ENCODE results near the gene ASIC3.
A peak's percentile ranks its signal among the peaks of the same experiment; 100 is the strongest.
"Not testable (repeated sequence)": the region's sequence is repeated elsewhere in the genome, so short reads cannot be mapped to it uniquely, and the experiment has no call there.

ASIC3 gene

DNA sequence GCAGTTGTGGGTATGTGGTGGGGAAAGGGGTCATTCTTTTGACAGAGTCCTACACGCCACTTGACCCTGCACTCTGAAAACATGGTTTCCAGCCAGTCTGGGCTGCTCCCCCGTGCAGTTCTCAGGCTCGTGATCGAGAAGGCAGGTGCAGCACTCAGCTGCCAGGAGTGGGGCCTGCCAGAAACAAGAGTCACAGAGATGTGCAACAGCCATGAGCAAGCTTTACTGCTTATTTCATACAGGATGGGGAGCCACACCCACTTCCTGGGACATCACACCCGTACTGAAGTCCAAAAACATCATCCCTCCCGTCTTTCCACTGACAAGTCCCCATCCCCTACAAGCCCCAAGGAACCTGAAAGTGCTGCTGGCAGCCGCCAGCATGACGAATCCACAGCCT, 33.4 kb upstream of the ASIC3 start:
- DNase-seq, result no peak

GRCh38 chr7:151015967-151016366, 32.4 kb upstream of the ASIC3 start:
- no peak for DNase-seq

DNA sequence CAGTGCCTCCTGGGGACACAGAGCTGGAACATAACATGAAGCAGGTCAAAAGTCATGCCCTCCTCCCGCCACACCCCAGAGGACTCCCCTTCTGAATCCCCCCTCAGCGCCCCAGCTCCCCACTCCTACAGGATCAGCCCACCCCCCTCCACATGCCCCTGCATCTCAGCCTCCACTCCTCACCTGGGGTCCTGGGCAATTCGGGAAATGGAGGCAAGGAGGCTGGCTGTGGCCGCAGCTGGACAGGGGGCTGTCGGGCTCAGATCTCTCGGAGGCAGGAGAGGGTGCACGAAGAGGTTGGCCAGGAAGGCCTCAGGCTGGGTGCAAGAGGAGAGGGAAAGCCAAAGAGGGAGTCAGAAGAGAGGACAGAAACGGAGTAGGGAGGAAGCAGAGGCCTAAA, 31.8 kb upstream of the ASIC3 start:
- DNase-seq, result no peak

DNA sequence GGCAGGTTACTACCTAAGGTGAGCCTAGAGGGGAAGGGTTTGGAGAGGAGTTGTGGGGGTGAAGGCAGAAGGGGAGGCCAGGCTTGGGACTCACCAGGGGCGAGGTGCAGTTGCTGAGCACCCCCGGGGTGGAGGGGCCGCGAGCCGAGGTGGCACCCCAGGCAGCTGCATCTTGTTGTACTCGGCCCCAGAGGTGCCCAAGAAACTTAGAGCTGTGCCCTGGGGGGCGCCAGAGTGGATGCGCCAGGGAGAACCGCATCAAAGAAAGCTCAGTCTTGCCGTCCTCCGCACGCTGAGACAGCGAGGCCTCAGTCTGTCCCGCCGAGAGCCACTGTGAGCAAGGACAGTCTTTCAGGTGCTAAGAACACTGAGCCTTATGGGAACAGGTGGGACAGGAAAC, 31.4 kb upstream of the ASIC3 start:
- no peak for DNase-seq

DNA sequence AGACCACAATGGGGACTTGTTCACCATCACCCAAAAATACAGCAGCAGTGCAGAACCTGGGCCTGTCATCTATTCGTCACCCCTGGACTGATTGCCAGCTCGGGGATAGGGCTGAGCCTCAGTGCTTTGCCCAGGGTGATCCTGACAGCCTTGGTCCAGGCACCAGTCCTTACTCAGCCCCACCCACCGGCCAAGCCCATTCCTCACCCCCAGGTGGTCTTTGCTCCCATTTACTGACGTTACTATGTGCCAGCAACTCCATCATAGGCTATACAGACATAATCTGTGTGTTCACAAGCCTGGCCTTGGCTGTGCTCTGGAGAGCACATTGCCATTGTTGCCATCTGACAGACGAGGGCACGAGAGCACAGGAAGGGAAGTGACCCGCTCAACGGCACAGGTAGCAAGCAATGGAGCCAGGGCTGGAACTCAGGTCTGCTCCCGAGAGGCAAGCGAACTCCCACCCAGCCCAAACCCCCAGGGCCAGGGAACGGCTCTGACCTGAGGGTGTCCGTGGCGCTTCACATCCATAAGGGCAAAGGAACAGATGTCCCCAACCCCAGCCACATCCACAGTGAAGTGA, 30.9 kb upstream of the ASIC3 start:
- DNase-seq, result no peak

- peak; percentile 1 to 47 for DNase-seq
Observed at GRCh38 chr7:151017953-151018420, 30.3 kb upstream of the ASIC3 start.

DNA sequence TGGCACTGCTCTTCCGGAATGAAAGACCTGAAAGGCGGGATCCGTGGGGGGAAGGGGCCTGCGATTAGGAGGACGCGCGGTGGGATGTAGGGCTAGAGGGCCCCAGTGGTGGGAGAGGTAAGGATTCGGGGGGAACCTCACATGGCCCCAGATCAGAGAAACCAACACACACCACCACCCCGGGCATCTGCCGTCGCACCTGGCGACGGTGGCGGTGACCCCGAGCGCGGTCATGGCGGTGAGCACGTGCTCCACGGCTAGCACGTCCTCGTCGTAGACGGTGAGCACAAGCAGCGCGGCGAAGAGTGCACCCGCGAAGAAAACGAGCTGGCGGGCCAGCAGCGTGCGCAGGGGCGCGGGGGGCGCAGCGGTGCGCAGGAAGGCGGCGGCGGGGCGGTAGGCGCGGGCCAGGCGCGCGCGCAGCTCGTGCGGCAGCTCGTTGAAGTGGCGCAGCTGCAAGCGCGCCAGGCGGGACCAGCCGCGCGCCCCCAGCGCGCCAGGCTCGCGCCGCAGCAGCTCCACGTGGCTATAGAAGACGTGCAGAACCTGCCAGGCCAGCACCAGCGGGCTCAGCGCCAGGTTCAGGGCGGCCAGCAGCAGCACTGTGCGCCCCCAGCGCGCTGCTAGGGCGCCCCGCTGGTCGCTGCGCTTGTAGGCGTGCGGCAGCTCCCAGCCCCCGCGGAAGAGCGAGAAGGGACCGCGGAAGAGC, 29.8 kb upstream of the ASIC3 start:
- DNase-seq, result no peak

DNA sequence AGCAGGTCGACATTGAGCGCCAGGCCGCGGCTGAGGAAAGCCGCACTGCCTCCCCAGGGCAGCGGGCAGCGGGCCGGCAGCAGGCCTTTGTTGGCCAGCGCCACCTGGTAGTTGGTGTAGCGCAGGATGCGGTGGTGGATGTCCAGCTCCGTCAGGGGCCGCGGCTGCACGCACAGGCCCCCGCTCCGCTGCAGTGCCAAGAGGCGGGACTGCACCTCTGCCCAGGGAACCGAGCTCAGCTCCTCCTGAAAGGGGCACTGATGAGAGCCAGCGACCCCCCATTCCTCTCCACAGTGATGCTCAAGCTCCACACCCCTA, 29.2 kb upstream of the ASIC3 start:
- no peak for DNase-seq

DNA sequence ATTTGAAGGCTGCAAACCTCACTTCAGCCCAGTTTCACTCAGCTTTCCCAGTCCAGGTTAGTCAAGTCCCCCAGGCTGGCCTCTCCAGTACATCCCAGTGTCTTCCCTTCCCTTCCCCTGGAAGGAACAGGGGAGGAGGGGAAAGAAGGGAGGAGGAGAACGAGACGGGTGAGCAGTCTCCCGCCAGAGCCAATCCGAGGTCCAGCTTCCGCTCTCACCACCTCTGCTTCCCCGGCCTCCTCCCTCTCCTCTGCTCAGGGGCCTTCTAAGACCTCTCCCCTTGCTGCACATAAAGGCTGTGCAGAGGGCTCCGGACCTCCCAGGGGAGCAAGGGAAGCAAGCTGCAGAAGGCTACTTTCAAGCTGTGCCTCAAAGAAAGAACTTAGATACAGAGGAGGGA, 28.1 kb upstream of the ASIC3 start:
- DNase-seq, result no peak

- DNase-seq, result no peak
Observed at GRCh38 chr7:151023232-151023631, 25.1 kb upstream of the ASIC3 start.

DNA sequence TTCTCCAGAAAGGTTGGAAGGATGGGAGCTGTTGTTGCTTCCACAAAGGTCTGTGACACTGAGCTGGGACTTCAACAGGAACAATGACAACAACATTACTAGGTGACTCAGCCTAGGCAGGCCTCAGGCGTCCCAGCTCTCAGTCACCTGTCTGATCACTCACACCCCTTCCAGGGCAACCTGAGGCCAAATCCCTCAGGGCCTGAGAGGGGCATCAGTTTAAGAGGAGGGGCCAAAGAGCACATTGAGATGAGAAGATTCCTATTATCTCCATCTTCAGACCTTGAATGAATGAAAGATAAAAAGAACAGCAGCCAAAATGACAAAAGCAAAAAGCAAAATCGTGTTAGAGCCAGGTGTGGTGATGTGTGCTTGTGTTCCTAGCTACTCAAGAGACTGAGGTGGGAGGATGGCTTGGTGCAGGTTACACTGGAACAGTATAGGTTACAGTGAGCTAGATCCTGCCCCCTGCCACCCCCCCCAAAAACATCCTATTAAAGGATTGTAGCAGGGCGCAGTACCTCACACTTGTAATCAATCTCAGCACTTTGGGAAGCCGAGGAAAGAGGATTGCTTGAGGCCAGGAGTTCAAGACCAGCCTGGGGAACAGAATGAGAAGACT, 23.8 kb upstream of the ASIC3 start, which contains the start of gene ATG9B:
TSS of gene ATG9B (minus strand) at position 60 of the 622 bp plus-strand sequence. CDS start 71 bp downstream, outside the sequence.
- no peak for DNase-seq

DNA sequence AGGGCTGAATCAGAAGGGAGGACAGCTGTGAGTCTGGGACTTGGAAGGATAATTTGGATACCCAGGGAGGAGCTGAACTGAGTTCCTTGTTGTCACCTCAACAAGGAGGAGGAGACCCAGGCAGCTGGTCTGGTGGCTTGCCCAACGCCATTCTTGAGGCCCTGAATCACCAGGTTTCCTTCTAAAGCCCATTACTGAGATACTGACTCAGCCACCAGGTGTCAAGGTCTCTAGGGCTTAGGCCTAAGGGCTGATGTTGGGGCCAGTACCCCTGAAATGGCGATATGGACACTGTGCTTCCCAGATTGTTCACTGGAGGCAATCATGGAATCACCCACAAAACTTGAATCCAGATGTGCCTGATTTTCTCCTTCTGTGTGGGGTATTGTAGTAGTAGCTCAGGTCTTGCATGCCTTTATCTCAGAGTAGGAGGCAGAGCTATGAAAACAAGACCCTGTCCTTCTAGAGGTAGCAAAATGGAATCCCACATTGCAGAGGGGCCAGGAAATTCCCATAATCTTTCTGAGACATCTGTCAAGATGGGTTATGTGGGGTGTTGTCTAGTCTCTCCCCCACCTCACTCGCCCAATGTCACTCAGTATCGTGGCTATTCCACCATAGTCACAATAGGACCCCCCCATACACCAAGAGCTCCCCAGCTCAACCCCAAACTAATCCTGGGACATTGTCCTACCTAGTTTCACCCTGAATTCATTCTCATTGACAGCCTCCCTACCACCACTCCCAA, 22.2 kb upstream of the ASIC3 start:
- DNase-seq, result no peak

- not testable (repeated sequence) for DNase-seq
Observed at GRCh38 chr7:151026771-151027727, 21.3 kb upstream of the ASIC3 start.

DNA sequence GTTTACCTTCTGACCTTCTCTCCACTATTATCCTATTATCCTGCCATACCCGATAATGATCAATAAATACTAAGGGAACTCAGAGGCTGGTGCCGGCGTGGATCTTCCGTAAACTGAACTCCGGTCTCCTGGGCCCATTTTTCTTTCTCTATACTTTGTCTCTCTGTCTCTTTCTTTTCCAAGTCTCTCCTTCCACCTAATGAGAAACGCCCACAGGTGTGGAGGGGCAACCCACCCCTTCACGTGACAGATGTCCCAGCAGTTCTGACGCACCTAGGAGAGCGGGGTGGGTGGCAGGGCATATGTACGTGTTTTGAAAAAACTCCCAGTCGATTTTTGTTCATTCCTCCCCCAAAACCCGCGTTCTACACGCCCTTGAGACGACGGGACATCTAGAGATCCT, 20.6 kb upstream of the ASIC3 start:
- not testable (repeated sequence) for DNase-seq

- peak; percentile 95 to 99 for DNase-seq
Observed at GRCh38 chr7:151028131-151028947, 20.0 kb upstream of the ASIC3 start, which contains the start of gene ABCB8. Gene ABCB8 (plus strand): TSS chr7:151028450. CDS start chr7:151028516, 66 bp downstream.

DNA sequence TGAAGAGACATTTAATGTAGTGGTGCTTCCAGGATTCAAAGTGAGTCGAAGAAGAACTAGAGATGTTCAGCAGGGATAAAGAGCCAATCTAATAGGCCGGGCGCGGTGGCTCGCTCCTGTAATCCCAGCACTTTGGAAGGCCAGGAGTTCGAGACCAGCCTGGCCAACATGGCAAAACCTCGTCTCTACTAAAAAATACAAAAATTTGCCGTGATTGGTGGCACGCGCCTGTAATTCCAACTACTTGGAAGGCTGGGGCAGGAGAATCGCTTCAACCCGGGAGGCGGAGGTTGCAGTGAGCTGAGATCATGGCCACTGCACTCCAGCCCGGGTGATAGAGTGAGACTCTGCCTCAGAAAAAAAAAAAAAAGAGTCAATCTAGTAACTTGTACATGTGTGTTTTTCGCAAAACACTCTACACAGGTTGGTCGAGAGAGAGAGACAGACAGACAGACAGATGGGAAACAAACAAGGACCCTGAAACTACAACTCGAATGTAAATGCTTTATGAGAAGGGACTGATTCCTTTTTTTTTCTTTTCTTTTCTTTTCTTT, 19.3 kb upstream of the ASIC3 start:
- no peak for DNase-seq

DNA sequence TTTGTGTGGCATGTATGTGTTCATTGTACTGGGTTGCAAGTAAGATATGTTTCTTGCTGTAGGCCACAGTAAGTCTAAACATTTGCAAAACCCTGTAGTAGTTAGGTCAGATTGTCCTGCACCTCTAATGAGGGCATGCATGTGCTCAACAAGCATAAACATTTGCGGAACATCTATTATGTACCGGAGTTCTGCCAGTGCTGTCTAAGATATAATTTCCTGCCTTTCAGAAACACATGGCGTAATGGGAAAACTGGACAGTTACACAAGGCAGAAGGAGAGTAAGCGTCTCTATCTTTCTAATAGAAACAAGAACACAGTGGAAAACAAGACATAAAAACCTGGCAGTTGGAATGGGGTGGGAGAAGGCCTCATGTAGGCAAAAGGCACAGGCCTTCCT, 17.3 kb upstream of the ASIC3 start:
- no peak for DNase-seq

DNA sequence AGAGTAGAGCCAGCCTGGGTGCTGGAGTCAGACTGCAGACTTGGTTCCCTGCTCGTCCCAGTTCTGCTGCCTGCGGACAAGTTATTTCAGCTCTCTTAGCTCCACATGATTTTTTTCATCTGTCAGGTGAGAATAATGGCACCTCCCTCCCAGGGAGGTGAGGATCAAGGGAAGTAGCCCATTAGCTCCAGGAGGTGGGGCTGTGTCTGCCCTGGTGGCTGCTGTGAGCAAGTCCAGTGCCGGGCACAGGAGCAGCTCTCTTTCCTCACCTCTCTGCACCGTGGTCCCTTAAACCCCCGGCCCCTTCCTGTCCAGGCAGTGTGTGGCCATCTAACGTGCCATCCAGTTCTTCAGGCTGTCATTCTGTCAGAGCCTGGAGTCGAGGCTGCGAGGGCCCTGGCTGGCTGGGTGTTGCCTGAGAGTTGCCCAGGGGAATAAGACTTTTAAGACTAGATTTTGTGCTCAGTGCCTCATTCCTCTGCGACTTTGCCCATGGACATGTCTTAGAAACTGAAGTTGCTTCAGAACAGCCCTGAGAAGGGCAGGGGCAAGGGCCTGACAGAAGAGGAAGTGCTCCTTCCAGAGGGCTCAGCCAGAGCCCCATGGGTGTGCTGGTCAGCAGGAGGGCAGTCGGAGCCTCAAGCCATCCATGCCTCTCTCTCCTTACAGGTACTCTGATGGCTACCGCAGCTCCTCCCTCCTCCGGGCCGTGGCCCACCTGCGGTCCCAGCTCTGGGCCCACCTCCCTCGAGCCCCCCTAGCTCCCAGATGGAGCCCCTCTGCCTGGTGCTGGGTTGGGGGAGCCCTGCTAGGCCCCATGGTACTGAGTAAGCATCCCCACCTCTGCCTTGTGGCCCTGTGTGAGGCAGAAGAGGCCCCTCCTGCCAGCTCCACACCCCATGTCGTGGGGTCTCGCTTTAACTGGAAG, 15.1 kb upstream of the ASIC3 start:
- DNase-seq, result no peak

GRCh38 chr7:151033864-151034249, 14.5 kb upstream of the ASIC3 start:
- DNase-seq, result no peak
